A549 (cell line): ENCODE data around the gene LLCFC1. TPM values are rescaled to one million over a fixed set of nuclear protein-coding genes. Genes with fewer than 3 reads are reported as not detected.

Experiments
- ATAC-seq, 2 experiments: fragments of 200-7000 bp in 1 of 2; fragments of >200 bp in 1 of 2; cut with Nextera tagmentation in 1 of 2; cut with Tn5 transposase in 1 of 2; 3 replicates each; pipeline versions ENCODE4 v1.8.0 to v1.9.1; 2018 to 2020; ENCODE audit warnings: mild to moderate bottlenecking in 1 of 2, moderate library complexity in 1 of 2
- CTCF ChIA-PET: fragments of 300-600 bp; sonication (Branson Sonifier 250); formaldehyde crosslinking; extraction: SDS; loops from one replicate; lab custom pipeline; 2021; ENCODE audit warnings: antibody characterized with exemption, inconsistent platforms; lab: Yijun Ruan, JAX
- POLR2A ChIA-PET: fragments of 350-600 bp; formaldehyde crosslinking; extraction: SDS; loops from one replicate; lab custom pipeline; 2021; ENCODE audit warnings: antibody characterized with exemption, inconsistent platforms; lab: Yijun Ruan, JAX
- DNase-seq, 2 experiments: peaks; one replicate each; pipeline versions ENCODE4 v3.0.0 to v3.0.0-alpha.2; 2011 to 2016; ENCODE audit warnings: low read depth in 1 of 2, low spot score in 1 of 2
- FAIRE-seq: peaks from 2 replicates; lab custom pipeline; 2011; peaks lifted over from hg19 to GRCh38; lab: Jason Lieb, UNC
- H3K27ac ChIP-seq, 2 experiments: fragments of >200 bp; sonication (Bioruptor Twin); formaldehyde crosslinking; 3 replicates each; pipeline ENCODE4 v1.5.1; 2016 to 2017
- H3K4me1 ChIP-seq: fragments of >200 bp; sonication (Bioruptor Twin); formaldehyde crosslinking; 3 replicates; pipeline ENCODE4 v1.6.1; 2016
- H3K4me2 ChIP-seq: fragments of >200 bp; sonication (Bioruptor Twin); formaldehyde crosslinking; 3 replicates; pipeline ENCODE4 v1.6.1; 2016
- H3K4me3 ChIP-seq: fragments of >200 bp; sonication (Bioruptor Twin); formaldehyde crosslinking; 3 replicates; pipeline ENCODE4 v1.5.1; 2016
- H3K9me3 ChIP-seq: fragments of >200 bp; sonication (Bioruptor Twin); formaldehyde crosslinking; 3 replicates; pipeline ENCODE4 v1.6.1; 2016
- CBX8 ChIP-seq: fragments of 200-600 bp; sonication (generic); IDR thresholded peaks from 2 replicates; pipeline ENCODE4 v1.6.1; 2016
- CHD2 ChIP-seq: fragments of 150-350 bp; IDR thresholded peaks from 2 replicates; pipeline ENCODE4 v1.6.1; 2014; ENCODE audit warnings: low read length; ENCODE audit not compliant: partially characterized antibody
- EHMT2 ChIP-seq: fragments of 200-600 bp; sonication (generic); IDR thresholded peaks from 2 replicates; pipeline ENCODE4 v1.6.1; 2016; ENCODE audit warnings: antibody characterized with exemption, low read depth, mild to moderate bottlenecking, moderate library complexity
- HEYL ChIP-seq: fragments of 250-450 bp; sonication (Bioruptor Pico); IDR thresholded peaks from 2 replicates; pipeline ENCODE4 v1.8.0; 2021; ENCODE audit warnings: mild to moderate bottlenecking, moderate library complexity
- HOXA7 ChIP-seq: fragments of 250-450 bp; sonication (Bioruptor Pico); IDR thresholded peaks from 2 replicates; pipeline ENCODE4 v1.5.0; 2020; ENCODE audit warnings: mild to moderate bottlenecking, moderate library complexity
- KDM1A ChIP-seq: fragments of 200-600 bp; sonication (generic); IDR thresholded peaks from 2 replicates; pipeline ENCODE4 v1.6.1; 2016; ENCODE audit warnings: low read depth, mild to moderate bottlenecking
- RARB ChIP-seq: fragments of 250-450 bp; sonication (Bioruptor Pico); IDR thresholded peaks from 2 replicates; pipeline ENCODE4 v1.8.0; 2021; ENCODE audit warnings: mild to moderate bottlenecking, moderate library complexity
- RFX5 ChIP-seq: fragments of 450-650 bp; IDR thresholded peaks from 2 replicates; pipeline ENCODE4 v1.7.1; 2014; ENCODE audit warnings: antibody characterized with exemption, mild to moderate bottlenecking, moderate library complexity
- SREBF2 ChIP-seq: fragments of 450-650 bp; IDR thresholded peaks from 2 replicates; pipeline ENCODE4 v1.6.1; 2014; ENCODE audit warnings: mild to moderate bottlenecking, moderate library complexity
- ZFP36 ChIP-seq: fragments of 450-650 bp; IDR thresholded peaks from 2 replicates; pipeline ENCODE4 v1.6.1; 2014; ENCODE audit warnings: borderline replicate concordance; ENCODE audit not compliant: partially characterized antibody
- WGBS: methylation state at CpG from one replicate; pipeline ENCODE4 v1.1.6; 2017; ENCODE audit errors: missing lambda C conversion rate; 5-methylcytosine and 5-hydroxymethylcytosine counted together
- polyA plus RNA-seq, 4 experiments: library from polyadenylated mRNA; depleted of rRNA in 3 of 4; stranded (reverse); fragments of >200 nt; fragmentation: RNase III in 1 of 4; extraction: RNeasy Plus Mini Kit Qiagen cat#74134 plus additional on column Dnase treatment in 1 of 4; gene quantifications; 2 replicates in 3 of 4; 3 replicates in 1 of 4; pipeline ENCODE4 v1.2.3, GENCODE V29; 2011 to 2017
- TF ChIP-seq, protein P1 (sequence below): fragments of >200 bp; sonication (Bioruptor Twin); formaldehyde crosslinking; IDR thresholded peaks from 3 replicates; pipeline ENCODE4 v1.5.1; 2016

Gene LLCFC1
- polyA plus RNA-seq, 2 of the 4 experiments (the other 2 are of a cell fraction), result not detected

DNA sequence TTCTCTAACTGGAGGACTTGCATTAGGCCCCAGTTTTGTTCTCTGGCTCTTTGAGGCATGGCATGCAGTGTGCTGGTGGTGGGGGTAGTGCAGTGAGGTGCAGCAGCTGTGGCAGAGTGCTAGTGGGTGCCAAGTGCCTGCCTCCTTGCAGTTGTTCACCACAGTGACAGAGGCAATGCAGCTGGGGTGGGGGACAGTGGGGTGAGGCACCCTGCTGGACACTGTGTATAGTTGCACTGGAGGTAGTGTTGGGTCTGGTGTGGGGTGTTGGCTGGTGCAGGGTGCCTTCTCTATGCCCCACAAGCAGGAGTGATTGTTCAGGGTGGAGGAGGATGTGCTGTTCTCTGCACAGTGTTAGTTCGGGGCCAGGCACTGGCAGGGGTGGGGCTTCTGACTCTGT is 44.5 kb downstream of the LLCFC1 start:
- POLR2A ChIA-PET, result no interaction called here
- CTCF ChIA-PET, result interaction anchor here (1.0 kb wide), 1 partner anchor 257 kb away, joined by 3 read pairs; no protein-coding TSS in a partner anchor

DNA sequence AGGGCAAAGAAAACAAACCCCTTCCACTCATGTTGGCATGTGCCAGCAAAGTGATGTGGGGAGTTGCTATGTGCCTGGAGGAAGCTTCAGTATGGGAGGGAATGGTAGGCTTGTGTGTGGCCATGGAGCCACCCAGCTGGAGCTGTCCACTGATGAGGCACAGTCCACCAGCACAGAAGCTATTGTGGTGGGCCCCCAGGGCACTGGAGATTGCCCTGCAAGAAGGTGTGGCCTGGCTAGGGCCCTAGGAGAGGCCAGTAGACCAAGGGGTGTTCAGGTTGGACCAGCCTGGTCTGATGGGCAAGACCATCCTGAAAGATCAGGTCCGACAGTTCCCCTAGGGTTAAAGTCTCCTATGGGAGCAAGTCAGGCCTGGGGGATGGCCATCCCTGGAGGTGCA is 45.0 kb downstream of the LLCFC1 start:
- no peak for FAIRE-seq
- H3K27ac ChIP-seq, result no peak overlapping the region
- no peak for DNase-seq
- ATAC-seq, result no peak
- H3K4me2 ChIP-seq, result no peak overlapping the region
- H3K4me3 ChIP-seq, result no peak overlapping the region
- WGBS, result 0% methylated on average over 1 of the region's 1 CpG
- TF ChIP-seq HEYL, result no peak
- no peak for TF ChIP-seq HOXA7
- no peak for TF ChIP-seq EHMT2
- no peak for TF ChIP-seq SREBF2
- CTCF ChIA-PET, result interaction anchor here (1.0 kb wide), 1 partner anchor 256 kb away, joined by 3 read pairs; no protein-coding TSS in a partner anchor
- no peaks in the 10 kb centered on the region for H3K4me1 ChIP-seq
- POLR2A ChIA-PET, result no interaction called here
- no peaks in the 10 kb centered on the region for H3K9me3 ChIP-seq

More for the DNA sequence above, 44.5 kb downstream of the LLCFC1 start:
- H3K4me3 ChIP-seq, result no peak overlapping the region
- TF ChIP-seq ZFP36, result no peak
- TF ChIP-seq CBX8, result no peak
- TF ChIP-seq, protein P1, sequence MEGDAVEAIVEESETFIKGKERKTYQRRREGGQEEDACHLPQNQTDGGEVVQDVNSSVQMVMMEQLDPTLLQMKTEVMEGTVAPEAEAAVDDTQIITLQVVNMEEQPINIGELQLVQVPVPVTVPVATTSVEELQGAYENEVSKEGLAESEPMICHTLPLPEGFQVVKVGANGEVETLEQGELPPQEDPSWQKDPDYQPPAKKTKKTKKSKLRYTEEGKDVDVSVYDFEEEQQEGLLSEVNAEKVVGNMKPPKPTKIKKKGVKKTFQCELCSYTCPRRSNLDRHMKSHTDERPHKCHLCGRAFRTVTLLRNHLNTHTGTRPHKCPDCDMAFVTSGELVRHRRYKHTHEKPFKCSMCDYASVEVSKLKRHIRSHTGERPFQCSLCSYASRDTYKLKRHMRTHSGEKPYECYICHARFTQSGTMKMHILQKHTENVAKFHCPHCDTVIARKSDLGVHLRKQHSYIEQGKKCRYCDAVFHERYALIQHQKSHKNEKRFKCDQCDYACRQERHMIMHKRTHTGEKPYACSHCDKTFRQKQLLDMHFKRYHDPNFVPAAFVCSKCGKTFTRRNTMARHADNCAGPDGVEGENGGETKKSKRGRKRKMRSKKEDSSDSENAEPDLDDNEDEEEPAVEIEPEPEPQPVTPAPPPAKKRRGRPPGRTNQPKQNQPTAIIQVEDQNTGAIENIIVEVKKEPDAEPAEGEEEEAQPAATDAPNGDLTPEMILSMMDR, result no peak
- TF ChIP-seq CHD2, result no peak
- no peak for TF ChIP-seq RFX5
- no peak for TF ChIP-seq HEYL
- TF ChIP-seq KDM1A, result no peak
- no peak for TF ChIP-seq RARB (CRISPR knock-in tag)
- no peaks in the 10 kb centered on the region for H3K4me1 ChIP-seq
- 0% methylated on average over 1 of the region's 1 CpG for WGBS
- ATAC-seq, result no peak
- no peak overlapping the region for H3K4me2 ChIP-seq
- no peak for DNase-seq
- FAIRE-seq, result no peak
- no peak overlapping the region for H3K27ac ChIP-seq
- no peaks in the 10 kb centered on the region for H3K9me3 ChIP-seq

Other genes starting within 250 kb of the LLCFC1 start
- not detected in 2 replicates for gene PRSS1, start 190.0 kb upstream of the LLCFC1 start, polyA plus RNA-seq (2011; rRNA removed)
- gene PRSS1, start 190.0 kb upstream of the LLCFC1 start, polyA plus RNA-seq (2017; fragmentation: RNase III; extraction: RNeasy Plus Mini Kit Qiagen cat#74134 plus additional on column Dnase treatment), result not detected in 3 replicates
- gene PRSS2, start 168.5 kb upstream of the LLCFC1 start, polyA plus RNA-seq (2011; rRNA removed), result not detected in 2 replicates
- not detected in 3 replicates for gene PRSS2, start 168.5 kb upstream of the LLCFC1 start, polyA plus RNA-seq (2017; fragmentation: RNase III; extraction: RNeasy Plus Mini Kit Qiagen cat#74134 plus additional on column Dnase treatment)
- 0.26 and 0.32 TPM in 2 replicates for gene EPHB6, start 84.4 kb upstream of the LLCFC1 start, polyA plus RNA-seq (2011; rRNA removed)
- 0.14 to 0.37 TPM (median 0.22 TPM) in 3 replicates for gene EPHB6, start 84.4 kb upstream of the LLCFC1 start, polyA plus RNA-seq (2017; fragmentation: RNase III; extraction: RNeasy Plus Mini Kit Qiagen cat#74134 plus additional on column Dnase treatment)
- 0.04 TPM in 1 of 2 replicates, not detected in the other for gene TRPV6, start 53.7 kb upstream of the LLCFC1 start, polyA plus RNA-seq (2011; rRNA removed)
- gene TRPV6, start 53.7 kb upstream of the LLCFC1 start, polyA plus RNA-seq (2017; fragmentation: RNase III; extraction: RNeasy Plus Mini Kit Qiagen cat#74134 plus additional on column Dnase treatment), result not detected in 3 replicates
- gene TRPV5, start 5.7 kb upstream of the LLCFC1 start, polyA plus RNA-seq (2011; rRNA removed), result not detected in 2 replicates
- gene TRPV5, start 5.7 kb upstream of the LLCFC1 start, polyA plus RNA-seq (2017; fragmentation: RNase III; extraction: RNeasy Plus Mini Kit Qiagen cat#74134 plus additional on column Dnase treatment), result not detected in 3 replicates
- 0.14 and 0.33 TPM in 2 replicates for gene KEL, start 22.9 kb downstream of the LLCFC1 start, polyA plus RNA-seq (2011; rRNA removed)
- not detected in 3 replicates for gene KEL, start 22.9 kb downstream of the LLCFC1 start, polyA plus RNA-seq (2017; fragmentation: RNase III; extraction: RNeasy Plus Mini Kit Qiagen cat#74134 plus additional on column Dnase treatment)
- not detected in 2 replicates for gene OR9A2, start 87.6 kb downstream of the LLCFC1 start, polyA plus RNA-seq (2011; rRNA removed)
- gene OR9A2, start 87.6 kb downstream of the LLCFC1 start, polyA plus RNA-seq (2017; fragmentation: RNase III; extraction: RNeasy Plus Mini Kit Qiagen cat#74134 plus additional on column Dnase treatment), result not detected in 3 replicates
- not detected in 2 replicates for gene OR6V1, start 112.9 kb downstream of the LLCFC1 start, polyA plus RNA-seq (2011; rRNA removed)
- not detected in 3 replicates for gene OR6V1, start 112.9 kb downstream of the LLCFC1 start, polyA plus RNA-seq (2017; fragmentation: RNase III; extraction: RNeasy Plus Mini Kit Qiagen cat#74134 plus additional on column Dnase treatment)
- 0.14 TPM in 1 of 2 replicates, not detected in the other for gene PIP, start 192.6 kb downstream of the LLCFC1 start, polyA plus RNA-seq (2011; rRNA removed)
- gene PIP, start 192.6 kb downstream of the LLCFC1 start, polyA plus RNA-seq (2017; fragmentation: RNase III; extraction: RNeasy Plus Mini Kit Qiagen cat#74134 plus additional on column Dnase treatment), result not detected in 3 replicates
- not detected in 2 replicates for gene TAS2R39, start 243.9 kb downstream of the LLCFC1 start, polyA plus RNA-seq (2011; rRNA removed)
- not detected in 3 replicates for gene TAS2R39, start 243.9 kb downstream of the LLCFC1 start, polyA plus RNA-seq (2017; fragmentation: RNase III; extraction: RNeasy Plus Mini Kit Qiagen cat#74134 plus additional on column Dnase treatment)